Raji (cell line): ENCODE data around the gene KDSR.

Experiments used
- POLR2A ChIP-seq: IDR thresholded peaks from 2 replicates; pipeline ENCODE4 v1.6.1; 2011; ENCODE audit warnings: low read depth, low read length, control low read depth; ENCODE audit not compliant: insufficient read depth

Gene KDSR

DNA sequence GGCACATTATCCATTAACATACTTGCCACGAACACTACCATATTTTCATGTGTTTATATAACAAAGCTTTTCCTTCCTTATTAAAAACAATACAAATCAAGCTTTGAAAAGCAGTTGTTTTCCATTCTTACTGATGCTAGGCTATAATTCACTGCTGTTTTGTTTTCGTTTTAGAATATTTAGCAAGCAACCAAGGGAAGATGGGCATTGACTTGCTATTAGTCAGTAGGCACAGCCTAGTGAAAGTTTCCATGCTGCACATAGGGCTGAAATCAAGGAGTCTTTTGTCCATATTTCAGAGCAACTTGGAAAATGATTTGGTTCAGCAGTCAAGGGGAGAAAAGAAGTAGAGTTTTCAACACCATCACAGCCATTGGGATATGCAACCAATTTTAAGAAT is 78.7 kb downstream of the KDSR start:
- no peak for TF ChIP-seq POLR2A

- no peak for TF ChIP-seq POLR2A
These were observed 79.2 kb downstream of the KDSR start for GRCh38 chr18:63287691-63288220.

- TF ChIP-seq POLR2A = no peak
These were observed 80.1 kb downstream of the KDSR start for GRCh38 chr18:63286926-63287325.

- TF ChIP-seq POLR2A = peak; percentile 55
These were observed 81.9 kb downstream of the KDSR start for GRCh38 chr18:63284827-63285733.

DNA sequence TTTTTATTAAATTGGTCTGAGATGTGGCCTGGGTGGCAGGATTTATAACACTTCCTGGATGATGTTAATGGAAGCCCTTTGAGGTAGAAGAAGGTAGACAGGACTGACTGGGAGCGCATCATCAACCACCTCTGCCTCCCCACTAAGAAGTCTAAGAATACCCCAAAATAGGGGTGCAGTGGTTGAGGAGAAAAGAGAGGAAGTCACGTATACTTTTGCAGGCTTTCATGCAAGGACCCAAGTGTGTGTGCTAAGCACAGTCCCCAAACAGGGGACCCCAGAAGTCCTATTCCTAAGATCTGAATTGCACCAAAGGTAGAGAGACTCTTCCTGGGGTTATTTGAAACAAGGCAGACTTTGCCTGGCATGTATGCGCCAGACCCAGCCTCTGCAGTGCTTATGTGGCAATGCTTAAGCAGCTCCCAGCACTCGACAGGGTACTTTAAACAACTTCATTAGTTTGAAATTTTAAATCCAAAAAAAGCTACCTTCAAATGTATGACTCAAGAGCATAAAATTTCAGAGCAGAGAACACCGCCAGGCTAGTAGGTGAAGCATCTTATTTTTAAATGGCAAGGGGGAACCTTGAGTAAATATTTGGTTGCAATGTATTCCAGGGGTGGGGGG is 82.7 kb downstream of the KDSR start:
- no peak for TF ChIP-seq POLR2A

- no peak for TF ChIP-seq POLR2A
These were observed 83.5 kb downstream of the KDSR start for GRCh38 chr18:63283305-63284094.

DNA sequence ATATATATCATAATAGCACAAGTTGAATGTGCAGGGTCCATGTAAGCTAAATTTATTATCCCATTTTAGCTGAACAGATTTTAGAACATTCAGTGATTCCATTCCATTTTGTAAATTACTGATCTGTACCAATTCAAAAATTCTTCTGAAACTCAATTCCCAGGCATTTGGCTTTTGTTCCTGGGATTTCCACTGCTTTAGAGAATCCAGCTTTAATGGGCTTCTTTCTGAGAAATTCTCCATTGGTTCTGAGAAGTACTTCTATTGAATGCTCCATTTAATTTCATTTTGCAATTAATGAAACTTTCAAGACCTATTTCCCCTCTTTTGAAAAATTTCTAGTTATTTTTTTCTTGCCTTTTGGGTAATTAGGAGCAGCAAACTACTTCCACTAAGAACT is 84.2 kb downstream of the KDSR start:
- TF ChIP-seq POLR2A = no peak
